ENCODE results near the gene GLI3. TPM values are rescaled to one million over a fixed set of nuclear protein-coding genes. Genes with fewer than 3 reads are reported as not detected.

The GLI3 gene
- total and polyA plus RNA-seq, 8 donors: 0.29 to 7.0 (median 2.3) TPM

DNA sequence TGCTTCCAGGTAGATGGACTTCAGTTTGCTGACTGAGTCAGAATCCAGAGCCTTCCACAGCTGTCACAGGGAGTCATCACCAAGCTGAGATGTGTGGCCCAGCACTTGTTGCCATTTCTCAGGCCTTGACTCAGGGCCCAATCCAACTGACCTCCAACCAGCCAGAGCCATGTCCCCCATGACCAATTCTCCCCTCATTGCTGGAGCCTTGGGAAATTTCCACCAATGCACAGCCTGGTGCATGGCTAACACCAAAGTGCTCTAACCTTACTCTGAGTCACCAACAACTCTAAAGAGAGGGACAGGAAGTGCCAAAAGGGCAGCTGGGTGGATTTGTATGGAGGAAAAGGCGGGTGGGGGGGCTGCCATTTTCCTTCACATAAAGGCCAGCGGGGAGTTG is 13.4 kb upstream of the GLI3 start:
- Histone ChIP-seq H3K4me1 (no peaks in the 10 kb centered on the region), H3K27ac (no peak overlapping the region), H3K4me3 (no peak overlapping the region), H3K9me3 (no peaks in the 10 kb centered on the region), H3K27me3 (no peaks in the 10 kb centered on the region), H3K36me3 (no peaks in the 10 kb centered on the region)
- DNase-seq: no peak
- intact Hi-C loops (cut with DNase I; ENCODE audit: low total_unique reads): no loop called here
- no peak for TF ChIP-seq POLR2AphosphoS5 (IDR thresholded peaks at IDR 0.05)
- no peak for TF ChIP-seq POLR2A (IDR thresholded peaks at IDR 0.05)
- TF ChIP-seq, protein P1, sequence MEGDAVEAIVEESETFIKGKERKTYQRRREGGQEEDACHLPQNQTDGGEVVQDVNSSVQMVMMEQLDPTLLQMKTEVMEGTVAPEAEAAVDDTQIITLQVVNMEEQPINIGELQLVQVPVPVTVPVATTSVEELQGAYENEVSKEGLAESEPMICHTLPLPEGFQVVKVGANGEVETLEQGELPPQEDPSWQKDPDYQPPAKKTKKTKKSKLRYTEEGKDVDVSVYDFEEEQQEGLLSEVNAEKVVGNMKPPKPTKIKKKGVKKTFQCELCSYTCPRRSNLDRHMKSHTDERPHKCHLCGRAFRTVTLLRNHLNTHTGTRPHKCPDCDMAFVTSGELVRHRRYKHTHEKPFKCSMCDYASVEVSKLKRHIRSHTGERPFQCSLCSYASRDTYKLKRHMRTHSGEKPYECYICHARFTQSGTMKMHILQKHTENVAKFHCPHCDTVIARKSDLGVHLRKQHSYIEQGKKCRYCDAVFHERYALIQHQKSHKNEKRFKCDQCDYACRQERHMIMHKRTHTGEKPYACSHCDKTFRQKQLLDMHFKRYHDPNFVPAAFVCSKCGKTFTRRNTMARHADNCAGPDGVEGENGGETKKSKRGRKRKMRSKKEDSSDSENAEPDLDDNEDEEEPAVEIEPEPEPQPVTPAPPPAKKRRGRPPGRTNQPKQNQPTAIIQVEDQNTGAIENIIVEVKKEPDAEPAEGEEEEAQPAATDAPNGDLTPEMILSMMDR (IDR thresholded peaks at IDR 0.05): no peak
- no peak for TF ChIP-seq EP300 (IDR thresholded peaks at IDR 0.05)
- WGBS, 5 donors: 73 to 91% (median 83%) methylated on average over 2 of the region's 2 CpGs

DNA sequence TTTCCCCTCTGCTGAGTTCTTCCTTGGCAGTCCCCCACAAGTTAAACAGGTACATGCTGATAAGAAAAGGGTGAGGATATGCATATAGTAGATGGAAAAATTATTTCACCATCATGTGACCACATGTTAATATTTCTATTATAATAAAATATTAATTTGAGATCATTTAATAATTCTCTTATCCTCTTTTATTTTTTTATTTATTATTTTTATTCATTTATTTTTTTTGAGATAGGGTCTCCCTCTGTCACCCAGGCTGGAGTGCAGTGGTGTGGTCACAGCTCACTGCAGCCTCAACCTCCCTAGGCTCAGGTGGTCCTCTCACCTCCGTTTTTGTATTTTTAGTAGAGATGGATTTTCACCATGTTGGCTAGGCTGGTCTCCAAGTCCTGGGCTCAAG is 11.6 kb upstream of the GLI3 start:
- H3K9me3 ChIP-seq: no peaks in the 10 kb centered on the region
- intact Hi-C loops (cut with DNase I; ENCODE audit: low total_unique reads): no loop called here

DNA sequence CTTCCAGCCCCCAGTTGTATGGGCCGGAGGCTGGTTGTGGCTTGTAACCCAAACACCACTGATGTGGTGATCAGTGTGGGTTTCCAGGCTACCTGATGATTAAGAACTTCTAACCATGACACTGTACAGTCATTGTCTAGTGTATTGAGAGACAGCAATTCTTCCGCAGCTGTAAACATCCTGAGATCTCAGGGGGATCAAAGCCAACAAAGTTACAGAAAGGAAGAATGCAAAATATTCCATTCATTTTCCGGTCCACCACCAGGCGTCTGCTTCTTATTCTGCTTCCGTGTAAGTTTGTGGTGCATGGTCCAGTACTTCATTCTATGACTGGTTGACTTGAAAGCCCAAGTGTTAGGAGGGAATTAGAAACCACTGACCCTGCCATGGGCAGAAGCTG is 10.3 kb upstream of the GLI3 start:
- intact Hi-C loops (cut with DNase I; ENCODE audit: low total_unique reads): no loop called here
- H3K27ac ChIP-seq: no peak overlapping the region
- H3K4me3 ChIP-seq: no peak overlapping the region
- no peaks in the 10 kb centered on the region for H3K27me3 ChIP-seq
- DNase-seq: no peak
- no peaks in the 10 kb centered on the region for H3K9me3 ChIP-seq
- H3K36me3 ChIP-seq: no peaks in the 10 kb centered on the region
- 67 to 81% (median 72%) methylated on average over 5 of the region's 5 CpGs for WGBS, 5 donors
- no peak for TF ChIP-seq POLR2AphosphoS5 (IDR thresholded peaks at IDR 0.05)
- TF ChIP-seq EP300 (IDR thresholded peaks at IDR 0.05): no peak
- TF ChIP-seq POLR2A (IDR thresholded peaks at IDR 0.05): no peak
- TF ChIP-seq, protein P1 (IDR thresholded peaks at IDR 0.05): no peak
- H3K4me1 ChIP-seq: no peaks in the 10 kb centered on the region

More for the DNA sequence above, 11.6 kb upstream of the GLI3 start:
- Histone ChIP-seq H3K27me3 (no peaks in the 10 kb centered on the region), H3K4me3 (no peak overlapping the region), H3K36me3 (no peaks in the 10 kb centered on the region), H3K27ac (no peak overlapping the region), H3K4me1 (no peaks in the 10 kb centered on the region)
- DNase-seq: no peak
- WGBS, 5 donors: 71 to 96% (median 89%) methylated on average over 1 of the region's 1 CpG
- TF ChIP-seq, protein P1 (IDR thresholded peaks at IDR 0.05): no peak
- TF ChIP-seq POLR2AphosphoS5 (IDR thresholded peaks at IDR 0.05) (no peak), EP300 (IDR thresholded peaks at IDR 0.05) (no peak), POLR2A (IDR thresholded peaks at IDR 0.05) (no peak)

DNA sequence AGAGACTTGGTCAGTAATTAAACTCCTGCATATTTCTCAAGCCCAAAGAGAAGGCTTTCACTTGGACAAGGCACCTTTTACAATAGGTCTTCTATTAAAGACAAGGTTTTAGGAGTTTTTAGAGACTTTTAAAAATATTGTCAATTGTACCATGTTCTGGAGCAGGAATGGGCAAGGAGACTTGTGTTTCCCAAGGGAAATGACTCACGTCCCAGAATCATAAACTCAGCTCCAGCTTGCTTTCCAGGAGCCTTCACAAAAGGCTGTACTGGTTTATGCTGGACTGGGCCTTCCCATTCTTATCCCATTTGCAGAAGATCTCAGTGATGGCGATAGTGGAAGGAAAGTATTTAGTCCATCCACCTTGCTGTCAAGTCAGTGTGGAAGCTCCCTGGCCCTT is 7.8 kb upstream of the GLI3 start:
- intact Hi-C loops (cut with DNase I; ENCODE audit: low total_unique reads): no loop called here
- 69 to 91% (median 81%) methylated on average over 2 of the region's 2 CpGs for WGBS, 5 donors
- DNase-seq: no peak
- no peaks in the 10 kb centered on the region for H3K36me3 ChIP-seq
- no peaks in the 10 kb centered on the region for H3K9me3 ChIP-seq
- TF ChIP-seq POLR2A (IDR thresholded peaks at IDR 0.05): no peak
- TF ChIP-seq EP300 (IDR thresholded peaks at IDR 0.05): no peak
- no peak for TF ChIP-seq POLR2AphosphoS5 (IDR thresholded peaks at IDR 0.05)
- TF ChIP-seq, protein P1 (IDR thresholded peaks at IDR 0.05): no peak
- H3K4me3 ChIP-seq: no peak overlapping the region
- H3K27me3 ChIP-seq: no peaks in the 10 kb centered on the region
- no peak overlapping the region for H3K27ac ChIP-seq
- no peaks in the 10 kb centered on the region for H3K4me1 ChIP-seq

All from stomach (tissue), 9 donors.